GM18907 (cell line): ENCODE data around the gene SERPINA6.
"Not testable (repeated sequence)": the region's sequence is repeated elsewhere in the genome, so short reads cannot be mapped to it uniquely, and the experiment has no call there.

Source experiments
- ATAC-seq: cut with Tn5 transposase; IDR thresholded peaks from one replicate; pipeline ENCODE4 v1.9.1; 2021; ENCODE audit warnings: mild to moderate bottlenecking, moderate library complexity; ENCODE audit not compliant: unreplicated experiment

SERPINA6 gene, protein sequence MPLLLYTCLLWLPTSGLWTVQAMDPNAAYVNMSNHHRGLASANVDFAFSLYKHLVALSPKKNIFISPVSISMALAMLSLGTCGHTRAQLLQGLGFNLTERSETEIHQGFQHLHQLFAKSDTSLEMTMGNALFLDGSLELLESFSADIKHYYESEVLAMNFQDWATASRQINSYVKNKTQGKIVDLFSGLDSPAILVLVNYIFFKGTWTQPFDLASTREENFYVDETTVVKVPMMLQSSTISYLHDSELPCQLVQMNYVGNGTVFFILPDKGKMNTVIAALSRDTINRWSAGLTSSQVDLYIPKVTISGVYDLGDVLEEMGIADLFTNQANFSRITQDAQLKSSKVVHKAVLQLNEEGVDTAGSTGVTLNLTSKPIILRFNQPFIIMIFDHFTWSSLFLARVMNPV

DNA sequence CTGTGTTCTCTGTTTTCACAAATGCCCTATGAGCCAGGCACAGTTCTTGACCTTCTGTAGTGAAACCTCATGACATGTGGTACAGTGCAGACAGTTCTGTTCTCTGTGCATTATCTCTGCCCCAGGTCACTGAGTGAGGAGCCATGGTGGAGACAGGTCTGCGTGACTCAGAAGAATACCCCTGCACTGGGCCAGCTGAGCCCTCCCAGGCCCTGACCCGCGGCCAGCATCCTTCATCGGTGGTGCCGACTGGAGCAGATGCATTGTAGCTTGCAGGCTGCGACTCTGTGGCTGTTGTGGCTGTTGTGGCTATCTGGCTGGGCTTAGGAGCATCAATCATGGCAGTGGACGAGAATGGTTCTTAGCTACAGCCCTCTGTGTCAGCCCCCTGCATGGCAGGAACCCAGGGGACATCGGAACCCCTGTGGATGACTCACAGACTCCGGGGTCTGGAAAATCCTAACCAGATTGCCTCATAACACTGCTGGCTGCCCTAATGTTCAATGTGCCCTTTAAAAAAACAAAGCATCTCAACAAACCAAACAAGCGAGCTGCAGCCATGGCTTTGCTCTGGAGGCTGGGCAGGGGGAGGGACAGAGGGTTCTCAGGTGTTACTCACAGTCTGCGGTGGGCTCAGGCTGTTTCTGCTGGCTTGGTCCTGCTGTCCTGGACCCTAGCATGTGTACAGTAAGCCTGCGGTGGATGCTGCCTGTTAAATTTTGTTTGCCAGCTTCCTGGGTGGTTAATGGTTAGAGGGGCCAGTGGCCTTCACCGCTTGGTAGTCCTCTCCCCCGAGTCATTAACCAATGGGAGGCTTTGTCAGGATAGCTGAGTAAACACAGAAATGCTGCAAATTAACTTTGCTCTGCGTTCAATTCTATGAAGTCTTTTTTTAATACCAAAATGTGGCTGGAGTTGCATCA lies at the start of gene SERPINA6:
Gene SERPINA6, minus strand, starts transcription at position 689 of the 923 bp plus-strand sequence. CDS start 8,688 bp downstream, outside the sequence.
- ATAC-seq = no peak

DNA sequence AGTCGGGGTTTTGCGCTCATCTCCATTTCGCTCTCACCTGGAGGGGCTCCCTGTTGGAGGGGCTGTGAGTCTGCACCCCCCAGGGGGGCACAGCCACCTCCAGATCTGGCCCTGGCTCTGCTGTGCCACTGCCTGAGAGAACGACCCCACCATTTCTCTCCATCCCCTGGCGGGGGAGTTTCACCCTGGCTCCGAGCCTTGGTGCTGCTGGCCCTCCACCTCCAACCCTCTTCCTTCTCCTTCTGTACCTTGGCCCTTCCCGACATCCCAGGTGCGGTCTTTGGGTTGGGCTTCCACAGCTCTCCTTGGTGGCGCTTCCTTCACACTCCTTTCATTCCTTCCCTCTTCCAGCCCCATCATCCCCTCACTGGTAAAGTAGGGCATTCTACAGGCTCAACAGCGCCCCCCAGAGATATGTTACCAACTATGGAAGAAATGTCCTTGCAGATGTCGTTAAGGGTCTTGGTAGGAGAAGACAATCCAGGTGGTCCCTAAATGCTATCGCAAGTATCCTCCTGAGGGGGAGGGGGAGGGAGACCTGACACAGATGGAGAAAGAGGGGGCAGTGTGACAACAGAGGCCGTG lies 49.0 kb upstream of the SERPINA6 start:
- no peak for ATAC-seq

DNA sequence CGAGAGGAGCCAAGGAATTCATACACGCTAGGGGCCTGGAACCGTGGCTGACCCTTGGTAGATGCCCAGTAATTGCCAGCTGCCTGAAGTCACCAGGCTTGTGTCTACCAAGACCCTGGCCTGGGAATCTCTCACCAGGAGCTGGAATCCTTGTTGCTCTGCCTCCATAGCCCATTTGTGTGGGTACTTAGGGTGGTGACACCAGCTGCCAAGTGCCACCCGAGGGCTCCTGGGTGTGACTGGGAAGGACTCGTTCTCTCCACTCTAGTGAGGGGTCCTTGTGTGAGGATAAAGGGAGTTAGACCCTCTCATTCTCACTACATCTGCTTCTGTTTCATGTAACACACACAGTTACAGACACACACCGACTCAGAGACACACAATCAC lies 47.4 kb upstream of the SERPINA6 start:
- no peak for ATAC-seq

DNA sequence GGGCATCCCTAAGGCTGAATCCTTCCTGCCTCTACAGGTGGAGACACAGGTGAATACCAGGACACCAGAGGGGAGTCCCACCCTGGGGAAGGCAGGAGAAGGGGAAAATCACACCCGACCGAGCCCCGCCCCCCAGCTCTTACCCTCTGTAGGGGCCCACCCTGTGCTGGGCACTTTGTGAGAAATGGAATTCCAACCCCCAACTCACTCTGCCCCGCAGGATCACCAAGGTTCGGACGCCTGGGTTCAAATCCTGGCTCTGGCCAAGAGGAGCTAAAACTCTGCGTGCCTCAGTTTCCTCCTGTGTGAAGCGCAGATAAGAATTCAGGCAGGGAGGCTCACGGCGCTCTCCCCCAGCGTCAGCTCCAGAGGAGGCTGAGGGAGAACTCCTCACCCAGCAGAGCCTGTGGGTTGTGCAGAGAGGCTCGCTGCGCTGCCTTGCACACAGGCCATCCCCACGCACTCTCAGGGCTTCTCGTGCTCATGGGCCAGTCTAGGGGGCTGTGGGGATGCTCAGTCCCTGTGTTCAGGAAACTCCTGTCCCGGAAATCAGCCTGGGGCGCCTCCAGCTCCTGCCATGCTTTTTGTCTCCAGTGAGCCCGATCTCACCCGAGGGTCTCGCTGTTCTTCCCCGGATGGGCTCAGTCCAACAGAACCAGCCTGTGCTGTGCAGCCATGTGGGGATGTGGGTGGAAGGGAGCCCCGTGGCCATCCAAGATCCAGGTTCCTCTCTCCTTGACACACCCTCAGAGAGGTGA lies 46.8 kb upstream of the SERPINA6 start:
- not testable (repeated sequence) for ATAC-seq

DNA sequence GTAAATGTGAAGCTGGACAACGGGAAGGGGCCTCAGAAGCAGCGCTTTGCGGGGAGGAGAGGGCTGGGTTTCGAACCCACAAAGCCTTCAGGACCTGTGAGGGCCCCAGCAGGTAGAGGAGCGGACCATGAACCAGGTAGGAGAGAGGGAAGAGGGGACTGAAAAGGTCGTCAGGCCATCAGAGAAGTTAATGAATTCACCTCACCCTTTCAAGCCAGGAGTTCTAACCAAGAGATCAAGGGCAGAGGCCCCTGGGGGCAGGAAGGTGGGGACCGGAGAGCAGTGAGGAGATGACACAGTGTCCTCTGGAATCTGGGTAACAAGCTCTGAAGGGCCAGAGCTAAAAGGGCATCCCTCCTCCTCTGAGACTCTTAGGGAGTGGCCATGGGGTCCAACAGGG lies 45.8 kb upstream of the SERPINA6 start:
- ATAC-seq = no peak

DNA sequence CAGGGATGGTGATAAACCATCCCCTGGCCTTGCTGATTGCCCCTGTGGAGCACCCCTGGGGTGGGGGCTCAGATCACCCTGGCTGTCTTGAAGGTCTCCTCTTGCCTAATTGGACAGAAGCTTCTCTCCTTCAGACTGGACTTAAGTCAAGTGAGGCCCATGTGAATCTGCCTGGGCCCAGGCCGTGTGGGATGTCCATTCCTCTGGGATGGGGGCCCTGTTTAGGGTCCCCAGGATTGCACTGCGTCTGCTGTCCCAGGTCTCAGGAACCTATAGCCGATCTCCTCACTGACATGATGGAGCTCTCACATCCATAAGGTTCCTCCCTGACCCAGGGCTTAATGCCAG lies 45.1 kb upstream of the SERPINA6 start:
- no peak for ATAC-seq

DNA sequence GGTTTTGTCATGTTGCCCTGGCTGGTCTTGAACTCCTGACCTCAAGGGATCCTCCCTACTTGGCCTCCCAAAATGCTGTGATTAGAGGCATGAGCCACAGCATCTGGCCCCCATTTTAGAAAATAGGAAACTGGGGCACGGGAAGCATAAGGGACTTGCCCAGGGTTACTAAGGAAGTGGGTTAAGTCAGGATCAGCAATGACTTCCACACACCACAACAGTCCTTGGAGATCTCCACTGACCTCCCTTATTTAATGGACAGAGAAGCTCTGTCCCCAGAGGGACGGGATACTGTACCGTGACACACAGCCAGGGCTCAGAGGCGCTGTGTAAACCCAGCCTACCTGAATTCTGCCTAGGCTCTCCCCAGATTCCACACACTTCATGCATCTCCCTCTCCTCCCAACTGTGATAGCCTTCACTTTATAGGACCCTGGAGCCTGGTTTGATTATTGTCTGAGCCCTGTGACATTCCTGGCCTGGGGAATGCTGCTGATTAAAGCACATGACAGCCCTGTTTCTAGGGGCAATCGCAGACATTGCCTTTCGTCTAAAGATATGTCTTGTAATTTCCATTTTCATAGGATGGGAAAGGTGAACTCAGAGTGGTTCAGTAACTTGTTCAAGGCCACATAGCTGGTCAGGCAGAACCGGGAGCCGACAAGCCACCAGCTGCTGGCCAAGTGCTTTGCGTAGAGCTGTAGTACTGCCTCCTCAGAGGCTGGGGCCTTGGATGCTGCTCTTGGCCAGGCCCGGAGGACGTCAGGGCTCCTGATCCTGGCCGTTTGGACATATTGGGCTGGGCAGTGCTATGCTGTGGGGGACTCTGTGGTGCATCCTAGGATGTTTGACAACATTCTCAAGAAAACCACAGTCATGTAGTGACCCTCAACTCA lies 44.5 kb upstream of the SERPINA6 start:
- ATAC-seq = no peak

DNA sequence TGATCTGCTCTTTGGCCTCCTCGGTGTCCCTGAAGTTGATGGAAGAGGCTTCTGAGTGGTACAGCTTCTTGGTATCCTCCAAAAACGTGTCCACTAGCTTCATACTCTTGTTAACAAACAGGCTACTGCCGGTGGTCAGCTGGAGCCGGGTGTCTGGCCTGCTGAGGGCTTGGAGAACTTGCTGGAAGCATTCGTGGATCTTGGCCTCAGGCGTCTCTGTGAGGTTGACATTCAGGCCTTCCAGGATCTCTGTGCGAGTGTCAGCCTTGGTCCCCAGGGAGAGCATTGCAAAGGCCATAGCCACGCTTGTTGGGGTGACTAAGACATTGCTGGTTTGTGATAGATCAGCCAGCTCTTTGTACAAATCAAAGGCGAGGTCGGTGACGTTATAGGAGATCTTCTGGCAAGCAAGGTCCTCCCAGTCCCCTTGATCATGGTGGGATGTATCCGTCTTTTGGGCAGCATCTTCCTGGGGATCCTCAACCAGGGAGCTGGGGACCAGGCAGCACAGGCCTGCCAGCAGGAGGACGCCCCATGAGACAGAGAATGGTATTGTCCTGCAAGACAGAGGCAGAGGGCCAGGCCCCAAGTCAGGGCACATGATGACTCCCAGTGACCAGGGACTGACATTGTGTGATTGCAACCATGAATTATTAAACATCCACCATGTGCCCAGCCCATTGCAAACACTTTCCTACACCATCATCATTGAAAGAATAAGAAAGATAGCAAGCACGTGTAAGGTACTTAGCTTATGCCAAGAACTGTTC lies 43.2 kb upstream of the SERPINA6 start, which contains the start of gene SERPINA2:
Gene SERPINA2, minus strand, starts transcription at position 553 of the 770 bp plus-strand sequence.
- ATAC-seq = no peak

DNA sequence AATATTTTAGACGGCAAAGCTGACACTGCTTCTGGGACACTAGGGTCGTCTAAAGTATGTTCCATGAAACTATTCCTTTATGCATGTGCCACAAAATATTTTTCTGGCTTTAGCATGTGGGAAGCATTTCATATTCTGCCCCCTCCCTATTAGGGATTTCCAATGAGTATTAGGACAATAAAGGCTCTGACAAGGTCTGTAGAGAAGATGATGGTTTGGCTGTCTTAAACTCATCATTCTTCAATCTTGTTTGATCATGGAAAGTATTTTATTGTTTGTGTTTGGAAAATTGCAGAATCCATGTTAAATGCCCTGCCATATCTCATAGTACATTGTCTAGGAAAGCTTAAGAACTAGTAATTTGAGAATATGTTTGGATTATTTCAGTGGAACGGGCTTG lies 42.5 kb upstream of the SERPINA6 start:
- no peak for ATAC-seq

DNA sequence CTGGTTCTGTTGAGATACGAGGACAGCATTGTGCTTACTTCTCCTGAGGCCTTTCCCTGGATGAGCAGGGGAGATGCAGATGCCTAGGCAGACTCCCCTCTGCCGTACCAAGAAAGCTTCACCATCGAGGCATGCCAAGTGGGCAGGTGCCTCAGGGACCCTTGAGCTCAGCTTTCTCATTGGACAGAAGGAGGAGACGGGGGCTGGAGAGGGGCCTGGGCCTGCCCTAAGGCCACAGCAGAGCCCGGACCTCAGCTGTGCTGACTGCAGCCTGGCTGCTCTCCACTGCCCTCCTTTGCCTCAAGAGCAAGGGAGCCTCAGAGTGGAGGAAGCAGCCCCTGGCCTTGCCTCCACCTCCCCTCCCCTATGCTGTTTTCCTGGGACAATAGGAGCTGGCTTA lies 41.8 kb upstream of the SERPINA6 start:
- ATAC-seq = no peak

DNA sequence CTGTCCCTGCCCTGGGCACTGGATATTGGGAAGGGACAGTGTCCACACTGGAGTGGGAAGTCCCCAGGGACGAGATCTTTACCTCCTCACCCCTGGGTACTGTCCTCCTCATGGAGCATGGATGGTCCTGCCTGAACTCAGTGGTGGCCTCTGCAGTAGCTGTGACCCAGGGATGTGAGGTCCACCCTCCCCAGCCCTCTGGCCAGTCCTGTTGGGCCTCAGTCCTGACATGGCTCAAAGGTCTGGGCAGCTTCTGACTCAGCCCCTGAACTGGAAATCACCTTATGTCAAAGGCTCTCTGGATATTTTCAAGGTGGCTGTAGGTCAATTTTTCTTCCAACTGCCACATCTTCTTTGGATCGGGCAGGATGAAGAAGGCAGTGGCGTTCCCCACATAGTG lies 40.9 kb upstream of the SERPINA6 start:
- ATAC-seq = no peak

DNA sequence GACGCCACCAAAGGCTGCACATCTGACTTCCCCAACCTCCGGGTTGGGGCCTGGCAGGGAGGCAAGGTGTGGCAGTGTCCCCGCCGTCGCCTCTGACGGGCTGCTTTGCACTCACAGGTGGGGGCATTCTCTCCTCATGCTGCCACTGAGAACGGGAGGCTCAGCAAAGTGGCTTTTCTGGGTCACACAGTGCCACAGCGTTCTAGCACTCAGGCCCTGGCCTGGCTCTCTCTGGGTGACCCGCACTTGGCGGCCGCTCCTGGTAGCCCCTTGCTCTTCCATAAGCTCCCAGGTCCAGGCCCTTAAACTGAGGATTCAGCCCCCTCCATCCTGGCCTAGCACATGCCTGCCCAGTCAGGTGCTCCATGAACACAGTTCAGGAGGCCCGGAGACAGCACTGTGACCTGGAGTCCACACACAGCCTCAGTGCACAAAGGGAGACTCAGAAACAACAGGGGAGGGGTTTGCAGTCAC lies 40.1 kb upstream of the SERPINA6 start:
- ATAC-seq = no peak

DNA sequence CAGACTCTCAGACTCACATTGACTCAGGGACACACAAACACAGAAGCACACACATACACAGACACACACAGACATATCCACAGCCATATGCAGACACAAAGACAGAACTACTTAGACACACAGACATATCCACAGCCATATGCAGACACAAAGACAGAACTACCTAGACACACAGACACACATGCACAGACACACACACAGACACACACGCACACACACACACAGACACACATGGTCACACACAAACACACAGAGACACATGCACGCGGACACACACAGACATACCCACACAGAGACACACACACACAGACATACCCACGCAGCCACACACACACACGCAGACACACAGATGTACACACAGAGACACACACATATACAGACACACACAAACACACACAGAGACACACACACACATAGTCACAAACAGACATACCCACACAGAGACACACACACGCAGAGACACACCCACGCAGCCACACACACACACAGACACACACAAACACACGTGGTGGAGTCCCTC lies 39.5 kb upstream of the SERPINA6 start:
- ATAC-seq = no peak

DNA sequence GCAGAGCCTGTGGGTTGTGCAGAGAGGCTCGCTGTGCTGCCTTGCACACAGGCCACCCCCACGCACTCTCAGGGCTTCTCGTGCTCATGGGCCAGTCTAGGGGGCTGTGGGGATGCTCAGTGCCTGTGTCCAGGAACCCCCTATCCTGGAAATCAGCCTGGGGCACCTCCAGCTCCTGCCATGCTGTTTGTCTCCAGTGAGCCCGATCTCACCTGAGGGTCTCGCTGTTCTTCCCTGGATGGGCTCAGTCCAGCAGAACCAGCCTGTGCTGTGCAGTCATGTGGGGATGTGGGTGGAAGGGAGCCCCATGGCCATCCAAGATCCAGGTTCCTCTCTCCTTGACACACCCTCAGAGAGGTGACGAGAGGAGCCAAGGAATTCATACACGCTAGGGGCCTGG lies 38.5 kb upstream of the SERPINA6 start:
- ATAC-seq = no peak

DNA sequence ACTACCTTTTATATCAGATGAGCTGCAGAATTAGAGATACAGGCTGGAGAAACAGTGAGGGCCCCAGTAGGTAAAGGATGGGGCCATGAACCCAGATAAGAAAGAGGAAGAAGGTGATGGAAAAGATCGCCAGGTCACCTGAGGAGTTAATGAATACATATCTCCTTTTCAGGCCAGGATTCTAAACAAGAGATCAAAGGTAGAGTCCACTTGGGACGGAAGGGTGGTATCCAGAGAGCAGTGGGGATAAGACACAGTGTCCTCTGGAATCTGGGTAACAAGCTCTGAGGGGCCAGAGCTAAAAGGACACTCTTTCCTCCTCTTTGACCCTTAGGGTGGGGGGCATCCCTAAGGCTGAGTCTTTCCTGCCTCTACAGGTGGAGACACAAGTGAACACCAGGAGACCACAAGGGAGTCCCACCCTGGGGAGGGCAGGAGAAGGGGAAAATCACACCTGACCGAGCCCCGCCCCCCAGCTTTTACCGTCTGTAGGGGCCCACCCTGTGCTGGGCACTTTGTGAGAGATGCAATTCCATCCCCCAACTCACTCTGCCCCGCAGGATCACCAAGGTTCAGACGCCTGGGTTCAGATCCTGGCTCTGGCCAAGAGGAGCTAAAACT lies 37.9 kb upstream of the SERPINA6 start:
- no peak for ATAC-seq

DNA sequence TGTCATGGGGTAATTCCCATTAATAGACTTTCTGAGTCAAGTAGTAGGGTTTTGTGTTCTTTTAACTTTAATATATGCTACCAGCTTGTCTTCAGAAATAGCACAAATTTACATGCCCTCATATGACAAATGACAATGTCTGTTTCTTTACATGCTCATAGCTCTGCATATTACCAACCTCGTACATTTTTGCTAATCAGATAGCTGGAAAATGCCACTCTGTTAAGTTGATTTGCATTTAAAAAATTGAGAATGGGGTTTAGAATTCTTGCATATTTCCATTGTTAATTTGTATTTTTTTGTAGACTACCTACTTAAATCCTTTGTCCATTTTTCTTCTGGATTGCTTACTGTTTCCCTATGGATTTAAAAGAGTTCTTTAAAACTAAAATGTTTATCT lies 34.0 kb upstream of the SERPINA6 start:
- ATAC-seq = no peak

DNA sequence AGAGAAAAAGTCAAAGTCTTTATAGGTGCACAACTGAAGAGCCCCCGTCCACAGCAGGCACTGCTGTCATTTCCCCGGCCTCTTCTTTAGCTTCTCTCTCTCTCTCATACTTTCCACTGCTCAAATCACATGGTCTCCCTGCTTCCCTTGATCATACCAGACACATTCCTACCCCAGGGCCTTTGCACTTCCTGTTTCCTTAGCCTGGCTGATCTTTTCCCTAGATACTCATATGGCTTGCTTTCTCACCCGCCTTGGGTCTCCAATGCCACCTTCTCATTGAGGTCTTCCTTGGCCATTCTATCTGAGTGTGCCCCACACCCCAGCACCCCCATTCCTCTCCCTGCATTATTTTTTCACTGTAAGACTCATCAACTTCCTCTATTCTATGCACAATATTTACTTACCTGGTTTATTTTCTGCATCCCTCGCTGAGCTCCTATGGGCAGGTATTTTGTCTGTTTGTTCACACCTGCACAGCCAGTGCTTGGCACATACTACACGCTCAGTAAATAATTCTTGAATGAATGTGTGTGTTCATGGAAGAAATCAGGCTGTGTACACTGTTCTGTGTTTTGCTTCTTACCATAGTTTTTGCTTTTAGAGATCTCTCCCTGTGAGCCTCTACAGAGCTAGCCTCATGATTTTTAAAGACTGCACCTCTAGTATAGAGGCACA lies 33.4 kb upstream of the SERPINA6 start:
- no peak for ATAC-seq
